ENCODE results near the gene GRK5. TPM values are rescaled to one million over a fixed set of nuclear protein-coding genes. Genes with fewer than 3 reads are reported as not detected.

Gene GRK5
- total RNA-seq, 1 donor from 2014 or later = 68.7 TPM

- ATAC-seq = no peak
- Histone ChIP-seq H3K27me3 (ENCODE audit: low read depth) (no peaks in the 10 kb centered on the region), H3K4me3 (no peak overlapping the region), H3K4me1 (peaks cover 78% of the 10 kb centered on the region), H3K27ac (peak overlapping the region; percentile 51), H3K36me3 (no peaks in the 10 kb centered on the region), H3K9me3 (no peaks in the 10 kb centered on the region)
- intact Hi-C loops (cut with DNase I) = no loop called here
- DNase-seq = no peak
- TF ChIP-seq, protein P1, sequence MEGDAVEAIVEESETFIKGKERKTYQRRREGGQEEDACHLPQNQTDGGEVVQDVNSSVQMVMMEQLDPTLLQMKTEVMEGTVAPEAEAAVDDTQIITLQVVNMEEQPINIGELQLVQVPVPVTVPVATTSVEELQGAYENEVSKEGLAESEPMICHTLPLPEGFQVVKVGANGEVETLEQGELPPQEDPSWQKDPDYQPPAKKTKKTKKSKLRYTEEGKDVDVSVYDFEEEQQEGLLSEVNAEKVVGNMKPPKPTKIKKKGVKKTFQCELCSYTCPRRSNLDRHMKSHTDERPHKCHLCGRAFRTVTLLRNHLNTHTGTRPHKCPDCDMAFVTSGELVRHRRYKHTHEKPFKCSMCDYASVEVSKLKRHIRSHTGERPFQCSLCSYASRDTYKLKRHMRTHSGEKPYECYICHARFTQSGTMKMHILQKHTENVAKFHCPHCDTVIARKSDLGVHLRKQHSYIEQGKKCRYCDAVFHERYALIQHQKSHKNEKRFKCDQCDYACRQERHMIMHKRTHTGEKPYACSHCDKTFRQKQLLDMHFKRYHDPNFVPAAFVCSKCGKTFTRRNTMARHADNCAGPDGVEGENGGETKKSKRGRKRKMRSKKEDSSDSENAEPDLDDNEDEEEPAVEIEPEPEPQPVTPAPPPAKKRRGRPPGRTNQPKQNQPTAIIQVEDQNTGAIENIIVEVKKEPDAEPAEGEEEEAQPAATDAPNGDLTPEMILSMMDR (IDR thresholded peaks at IDR 0.05) = no peak
Measured at GRCh38 chr10:119364645-119365600, 157.6 kb downstream of the GRK5 start.

- H3K9me3 ChIP-seq = no peaks in the 10 kb centered on the region
- no peak overlapping the region for H3K4me3 ChIP-seq
- peak; percentile 29 to 38 for ATAC-seq
- no peaks in the 10 kb centered on the region for H3K36me3 ChIP-seq
- TF ChIP-seq, protein P1 (IDR thresholded peaks at IDR 0.05) = no peak
- peak; percentile 24 for DNase-seq
- intact Hi-C loops (cut with DNase I) = no loop called here
- H3K4me1 ChIP-seq = peaks cover 89% of the 10 kb centered on the region
- peak overlapping the region; percentile 51 for H3K27ac ChIP-seq
- H3K27me3 ChIP-seq (ENCODE audit: low read depth) = no peaks in the 10 kb centered on the region
Measured at GRCh38 chr10:119365773-119366599, 158.6 kb downstream of the GRK5 start.

- intact Hi-C loops (cut with DNase I) = no loop called here
- no peak for DNase-seq
- H3K27me3 ChIP-seq (ENCODE audit: low read depth) = no peaks in the 10 kb centered on the region
- TF ChIP-seq, protein P1 (IDR thresholded peaks at IDR 0.05) = no peak
- H3K36me3 ChIP-seq = no peaks in the 10 kb centered on the region
- H3K9me3 ChIP-seq = no peaks in the 10 kb centered on the region
- ATAC-seq = no peak
- no peak overlapping the region for H3K4me3 ChIP-seq
- peaks cover 95% of the 10 kb centered on the region for H3K4me1 ChIP-seq
- H3K27ac ChIP-seq = peak overlapping the region; percentile 77
Measured at GRCh38 chr10:119367841-119368549, 160.6 kb downstream of the GRK5 start.

GRCh38 chr10:119368581-119368980 is 161.2 kb downstream of the GRK5 start:
- no peak for DNase-seq
- TF ChIP-seq, protein P1 (IDR thresholded peaks at IDR 0.05) = no peak
- no peaks in the 10 kb centered on the region for H3K9me3 ChIP-seq
- no peak for ATAC-seq
- H3K36me3 ChIP-seq = no peaks in the 10 kb centered on the region
- intact Hi-C loops (cut with DNase I) = no loop called here
- peaks cover 92% of the 10 kb centered on the region for H3K4me1 ChIP-seq
- peak overlapping the region; percentile 77 for H3K27ac ChIP-seq
- no peaks in the 10 kb centered on the region for H3K27me3 ChIP-seq (ENCODE audit: low read depth)
- no peak overlapping the region for H3K4me3 ChIP-seq
